Liver (tissue), 9 donors: ENCODE data around the gene UNC13B. TPM values are rescaled to one million over a fixed set of nuclear protein-coding genes. Genes with fewer than 3 reads are reported as not detected.

Experiments
- DNase-seq: peaks from one replicate; pipeline ENCODE4 v3.0.0-alpha.2; 2017; ENCODE audit warnings: low spot score
- H3K27ac ChIP-seq, 2 donors: one replicate each; pipeline ENCODE4 v1.7.0; 2013; ENCODE audit warnings: inconsistent platforms in 2 of 2, low read length in 2 of 2, control low read depth in 1 of 2, low read depth in 1 of 2, mild to moderate bottlenecking in 1 of 2
- H3K27me3 ChIP-seq, 4 donors: one replicate each; pipeline versions ENCODE4 v1.6.1 to v1.7.0; 2013; ENCODE audit warnings: low read length in 3 of 4, inconsistent platforms in 1 of 4, mild to moderate bottlenecking in 1 of 4, moderate library complexity in 1 of 4; ENCODE audit not compliant: control insufficient read depth in 4 of 4, insufficient read depth in 4 of 4
- H3K36me3 ChIP-seq, 4 donors: one replicate each; pipeline versions ENCODE4 v1.6.1 to v1.7.0; 2013; ENCODE audit warnings: low read length in 3 of 4, mild to moderate bottlenecking in 3 of 4, low read depth in 1 of 4, moderate library complexity in 1 of 4; ENCODE audit not compliant: control insufficient read depth in 4 of 4, insufficient read depth in 3 of 4
- H3K4me1 ChIP-seq, 4 donors: one replicate each; pipeline versions ENCODE4 v1.6.1 to v1.7.0; 2013; ENCODE audit warnings: low read length in 3 of 4, mild to moderate bottlenecking in 3 of 4, moderate library complexity in 1 of 4; ENCODE audit not compliant: control insufficient read depth in 4 of 4, insufficient read depth in 4 of 4
- H3K4me3 ChIP-seq, 3 donors: one replicate each; pipeline versions ENCODE4 v1.6.1 to v1.7.0; 2013; ENCODE audit warnings: low read length in 3 of 3, control low read depth in 1 of 3, low read depth in 1 of 3, mild to moderate bottlenecking in 1 of 3
- H3K9ac ChIP-seq, 2 donors: one replicate each; pipeline ENCODE4 v1.7.0; 2013; ENCODE audit warnings: low read length in 2 of 2, mild to moderate bottlenecking in 2 of 2, moderate library complexity in 2 of 2, control low read depth in 1 of 2, low read depth in 1 of 2
- H3K9me3 ChIP-seq, 4 donors: one replicate each; pipeline versions ENCODE4 v1.6.1 to v1.7.0; 2013; ENCODE audit warnings: low read length in 3 of 4; ENCODE audit not compliant: control insufficient read depth in 4 of 4
- CTCF ChIP-seq: fragments of 150-350 bp; IDR thresholded peaks from 2 replicates; pipeline ENCODE4 v1.5.1; 2017; ENCODE audit warnings: improper control_type of control experiment, low read depth, low read length; ENCODE audit not compliant: missing input control
- FOXA1 ChIP-seq: IDR thresholded peaks from 2 replicates; pipeline ENCODE4 v1.6.1; 2016; ENCODE audit warnings: antibody characterized with exemption
- FOXA2 ChIP-seq: IDR thresholded peaks from 2 replicates; pipeline ENCODE4 v1.6.1; 2016; ENCODE audit warnings: antibody characterized with exemption
- GABPA ChIP-seq, 2 donors: IDR thresholded peaks in 1 of 2; conservative IDR thresholded peaks in 1 of 2; 2 replicates each; pipeline ENCODE4 v1.6.1; 2016; ENCODE audit warnings: antibody characterized with exemption in 2 of 2, mild to moderate bottlenecking in 1 of 2, moderate library complexity in 1 of 2
- HNF4A ChIP-seq, 2 donors: conservative IDR thresholded peaks; 2 replicates each; pipeline ENCODE4 v1.6.1; 2016; ENCODE audit warnings: antibody characterized with exemption in 2 of 2, mild to moderate bottlenecking in 2 of 2
- HNF4G ChIP-seq: IDR thresholded peaks from 2 replicates; pipeline ENCODE4 v1.6.1; 2016; ENCODE audit warnings: antibody characterized with exemption
- NR2F2 ChIP-seq: IDR thresholded peaks from 2 replicates; pipeline ENCODE4 v1.6.1; 2016; ENCODE audit warnings: antibody characterized with exemption
- RAD21 ChIP-seq, 2 donors: IDR thresholded peaks; 2 replicates each; pipeline ENCODE4 v1.6.1; 2016; ENCODE audit warnings: antibody characterized with exemption in 2 of 2, mild to moderate bottlenecking in 2 of 2
- RXRA ChIP-seq, 2 donors: IDR thresholded peaks; 2 replicates each; pipeline ENCODE4 v1.6.1; 2017 to 2018; ENCODE audit warnings: antibody characterized with exemption in 2 of 2, mild to moderate bottlenecking in 1 of 2
- TAF1 ChIP-seq: conservative IDR thresholded peaks from 2 replicates; pipeline ENCODE4 v1.6.1; 2016; ENCODE audit warnings: antibody characterized with exemption, mild to moderate bottlenecking
- WGBS: extraction: QIAGEN DNeasy Blood & Tissue Kit; methylation state at CpG from one replicate; pipeline ENCODE4 v1.1.7; 2013; 5-methylcytosine and 5-hydroxymethylcytosine counted together
- polyA plus RNA-seq, 2 donors: library from polyadenylated mRNA; stranded (reverse) in 1 of 2; unstranded in 1 of 2; fragments of 200-250 nt in 1 of 2; fragments of >200 nt in 1 of 2; fragmentation: Nextera tagmentation in 1 of 2; extraction: Ambion mirVana in 1 of 2; gene quantifications; one replicate each; pipeline versions ENCODE4 v1.2.1 to v1.2.3, GENCODE V29; 2013 to 2015
- total RNA-seq, 2 donors: library from RNA; depleted of rRNA; stranded (reverse); fragments of >200 nt; gene quantifications; one replicate each; pipeline ENCODE4 v1.2.3, GENCODE V29; 2014
- TF ChIP-seq, protein P1 (sequence below): IDR thresholded peaks from 2 replicates; pipeline ENCODE4 v1.6.1; 2016; ENCODE audit warnings: antibody characterized with exemption
- TF ChIP-seq, protein P2 (sequence below): IDR thresholded peaks from 2 replicates; pipeline ENCODE4 v1.6.1; 2016; ENCODE audit warnings: antibody characterized with exemption
- TF ChIP-seq, protein P3 (sequence below): IDR thresholded peaks from 2 replicates; pipeline ENCODE4 v1.6.1; 2016; ENCODE audit warnings: antibody characterized with exemption
- donor health status: healthy.
- donor health status: healthy.
- donor health status: healthy.
- donor health status: healthy.
- donor health status: healthy.

The UNC13B gene
- total and polyA plus RNA-seq, 4 donors, result 5.5 to 25.7 (median 11.9) TPM

- TF ChIP-seq CTCF, result no peak
These were observed 160.5 kb downstream of the UNC13B start (continued) for GRCh38 chr9:35322075-35322885.

GRCh38 chr9:35324966-35325365, 163.2 kb downstream of the UNC13B start:
- no peak for TF ChIP-seq CTCF
- TF ChIP-seq NR2F2, result no peak
- TF ChIP-seq, protein P1, sequence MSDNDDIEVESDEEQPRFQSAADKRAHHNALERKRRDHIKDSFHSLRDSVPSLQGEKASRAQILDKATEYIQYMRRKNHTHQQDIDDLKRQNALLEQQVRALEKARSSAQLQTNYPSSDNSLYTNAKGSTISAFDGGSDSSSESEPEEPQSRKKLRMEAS, result no peak
- no peak for TF ChIP-seq RXRA (IDR thresholded peaks at IDR 0.05)
- no peak for TF ChIP-seq HNF4G
- TF ChIP-seq, protein P2, sequence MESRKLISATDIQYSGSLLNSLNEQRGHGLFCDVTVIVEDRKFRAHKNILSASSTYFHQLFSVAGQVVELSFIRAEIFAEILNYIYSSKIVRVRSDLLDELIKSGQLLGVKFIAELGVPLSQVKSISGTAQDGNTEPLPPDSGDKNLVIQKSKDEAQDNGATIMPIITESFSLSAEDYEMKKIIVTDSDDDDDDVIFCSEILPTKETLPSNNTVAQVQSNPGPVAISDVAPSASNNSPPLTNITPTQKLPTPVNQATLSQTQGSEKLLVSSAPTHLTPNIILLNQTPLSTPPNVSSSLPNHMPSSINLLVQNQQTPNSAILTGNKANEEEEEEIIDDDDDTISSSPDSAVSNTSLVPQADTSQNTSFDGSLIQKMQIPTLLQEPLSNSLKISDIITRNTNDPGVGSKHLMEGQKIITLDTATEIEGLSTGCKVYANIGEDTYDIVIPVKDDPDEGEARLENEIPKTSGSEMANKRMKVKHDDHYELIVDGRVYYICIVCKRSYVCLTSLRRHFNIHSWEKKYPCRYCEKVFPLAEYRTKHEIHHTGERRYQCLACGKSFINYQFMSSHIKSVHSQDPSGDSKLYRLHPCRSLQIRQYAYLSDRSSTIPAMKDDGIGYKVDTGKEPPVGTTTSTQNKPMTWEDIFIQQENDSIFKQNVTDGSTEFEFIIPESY, result no peak
- no peak for TF ChIP-seq HNF4A (conservative IDR thresholded peaks at IDR 0.05)
- no peak for TF ChIP-seq GABPA (IDR thresholded peaks at IDR 0.05 in 1 of 2, conservative IDR thresholded peaks at IDR 0.05 in 1 of 2)
- no peak for TF ChIP-seq FOXA2
- TF ChIP-seq, protein P3, sequence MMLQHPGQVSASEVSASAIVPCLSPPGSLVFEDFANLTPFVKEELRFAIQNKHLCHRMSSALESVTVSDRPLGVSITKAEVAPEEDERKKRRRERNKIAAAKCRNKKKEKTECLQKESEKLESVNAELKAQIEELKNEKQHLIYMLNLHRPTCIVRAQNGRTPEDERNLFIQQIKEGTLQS, result no peak
- 91% methylated on average over 3 of the region's 3 CpGs for WGBS
- DNase-seq, result no peak
- Histone ChIP-seq H3K36me3 (peaks cover 0 to 4% (median under 1%) of the 10 kb centered on the region in 4 donors), H3K4me1 (no peaks in the 10 kb centered on the region), H3K9ac (no peak overlapping the region), H3K27me3 (no peaks in the 10 kb centered on the region), H3K4me3 (no peak overlapping the region), H3K27ac (no peak overlapping the region), H3K9me3 (no peaks in the 10 kb centered on the region)

GRCh38 chr9:35333551-35333950, 171.7 kb downstream of the UNC13B start:
- Histone ChIP-seq H3K27me3 (no peaks in the 10 kb centered on the region), H3K9me3 (no peaks in the 10 kb centered on the region), H3K4me3 (no peak overlapping the region), H3K36me3 (no peaks in the 10 kb centered on the region), H3K9ac (no peak overlapping the region), H3K27ac (no peak overlapping the region), H3K4me1 (no peaks in the 10 kb centered on the region)
- WGBS, result 97% methylated on average over 1 of the region's 1 CpG
- DNase-seq, result no peak
- TF ChIP-seq FOXA1, result no peak
- no peak for TF ChIP-seq CTCF
- TF ChIP-seq, protein P2, result no peak
- no peak for TF ChIP-seq RAD21 (IDR thresholded peaks at IDR 0.05)
- TF ChIP-seq TAF1, result no peak
